IgD-negative memory B cell (primary cell): Measurements from ENCODE around the gene MARK1. TPM values are rescaled to one million over a fixed set of nuclear protein-coding genes. Genes with fewer than 3 reads are reported as not detected.
A peak's percentile ranks its signal among the peaks of the same experiment; 100 is the strongest.
"Not testable (repeated sequence)": the region's sequence is repeated elsewhere in the genome, so short reads cannot be mapped to it uniquely, and the experiment has no call there.

Source experiments
- H3K27ac Mint-ChIP-seq, 3 donors: one replicate each; pipeline ENCODE4 v1.8.0; 2020 to 2022; ENCODE audit warnings: mild to moderate bottlenecking in 3 of 3, mixed read lengths in 3 of 3, moderate library complexity in 1 of 3
- H3K27me3 Mint-ChIP-seq: one replicate; pipeline ENCODE4 v1.8.0; 2021; ENCODE audit warnings: mixed read lengths
- H3K36me3 Mint-ChIP-seq: one replicate; pipeline ENCODE4 v1.8.0; 2020; ENCODE audit warnings: mild to moderate bottlenecking, mixed read lengths
- H3K4me1 Mint-ChIP-seq, 3 donors: one replicate each; pipeline ENCODE4 v1.8.0; 2020 to 2022; ENCODE audit warnings: mixed read lengths in 3 of 3, mild to moderate bottlenecking in 1 of 3
- H3K4me3 Mint-ChIP-seq, 4 donors: one replicate each; pipeline ENCODE4 v1.8.0; 2020 to 2022; ENCODE audit warnings: mild to moderate bottlenecking in 4 of 4, mixed read lengths in 4 of 4, moderate library complexity in 3 of 4
- H3K9me3 Mint-ChIP-seq, 3 donors: one replicate each; pipeline ENCODE4 v1.8.0; 2020 to 2021; ENCODE audit warnings: mixed read lengths in 3 of 3, mild to moderate bottlenecking in 1 of 3
- polyA plus RNA-seq: library from polyadenylated mRNA; unstranded; fragments of 300-500 nt; fragmentation: Illumina TruSeq; gene quantifications from one replicate; pipeline ENCODE4 v1.2.3, GENCODE V29; 2021

MARK1 gene
- polyA plus RNA-seq, 1 donor from 2014 or later: 0.51 TPM

- Mint-ChIP-seq H3K4me3 (no peak overlapping the region), H3K27me3 (no peaks in the 10 kb centered on the region), H3K36me3 (no peaks in the 10 kb centered on the region), H3K4me1 (peaks cover 0 to 7% (median 4%) of the 10 kb centered on the region in 3 donors), H3K27ac (no peak overlapping the region), H3K9me3 (no peaks in the 10 kb centered on the region)
These were observed 155.1 kb downstream of the MARK1 start for GRCh38 chr1:220682901-220683576.

- H3K36me3 Mint-ChIP-seq, H3K27ac Mint-ChIP-seq, H3K9me3 Mint-ChIP-seq, H3K4me1 Mint-ChIP-seq, H3K27me3 Mint-ChIP-seq, H3K4me3 Mint-ChIP-seq: not testable (repeated sequence)
These were observed 155.8 kb downstream of the MARK1 start for GRCh38 chr1:220683716-220684115.

GRCh38 chr1:220684890-220685289 lies 157.0 kb downstream of the MARK1 start:
- H3K27ac Mint-ChIP-seq: no peak overlapping the region
- no peaks in the 10 kb centered on the region for H3K27me3 Mint-ChIP-seq
- H3K9me3 Mint-ChIP-seq: no peaks in the 10 kb centered on the region
- no peak overlapping the region for H3K4me3 Mint-ChIP-seq
- peaks cover 3% of the 10 kb centered on the region for H3K36me3 Mint-ChIP-seq
- H3K4me1 Mint-ChIP-seq: peaks cover 3 to 10% (median 8%) of the 10 kb centered on the region in 3 donors

GRCh38 chr1:220685879-220686278 lies 157.9 kb downstream of the MARK1 start:
- Mint-ChIP-seq H3K27me3 (no peaks in the 10 kb centered on the region), H3K27ac (no peak overlapping the region), H3K4me3 (no peak overlapping the region), H3K36me3 (peaks cover 3% of the 10 kb centered on the region), H3K4me1 (peaks cover 4 to 9% (median 6%) of the 10 kb centered on the region in 3 donors), H3K9me3 (no peaks in the 10 kb centered on the region)

GRCh38 chr1:220687809-220688208 lies 159.9 kb downstream of the MARK1 start:
- H3K27ac Mint-ChIP-seq: no peak overlapping the region
- peak overlapping the region in 1 of 4 donors; percentile 58 for H3K4me3 Mint-ChIP-seq

GRCh38 chr1:220689666-220690065 lies 161.7 kb downstream of the MARK1 start:
- H3K36me3 Mint-ChIP-seq: peaks cover 4% of the 10 kb centered on the region

More at GRCh38 chr1:220687809-220688208, 159.9 kb downstream of the MARK1 start:
- Mint-ChIP-seq H3K36me3 (peaks cover 3% of the 10 kb centered on the region), H3K9me3 (no peaks in the 10 kb centered on the region), H3K27me3 (no peaks in the 10 kb centered on the region), H3K4me1 (peaks cover 13 to 16% (median 13%) of the 10 kb centered on the region in 3 donors)

GRCh38 chr1:220690140-220691052 lies 162.5 kb downstream of the MARK1 start, which contains the start of gene C1orf115:
Gene C1orf115 (plus strand): TSS chr1:220690363. CDS start chr1:220690403, 40 bp downstream.
- H3K4me1 Mint-ChIP-seq: peaks cover 13 to 16% (median 16%) of the 10 kb centered on the region in 3 donors
- H3K36me3 Mint-ChIP-seq: peaks cover 4% of the 10 kb centered on the region
- H3K27ac Mint-ChIP-seq: peak within 1 kb of the TSS; percentile 57 to 87 (median 87)
- H3K4me3 Mint-ChIP-seq: peak within 1 kb of the TSS; percentile 90 to 98 (median 92)
- H3K9me3 Mint-ChIP-seq: no peaks in the 10 kb centered on the region
- H3K27me3 Mint-ChIP-seq: no peaks in the 10 kb centered on the region

More at GRCh38 chr1:220689666-220690065, 161.7 kb downstream of the MARK1 start:
- Mint-ChIP-seq H3K4me1 (peaks cover 13 to 16% (median 16%) of the 10 kb centered on the region in 3 donors), H3K9me3 (no peaks in the 10 kb centered on the region), H3K4me3 (peak overlapping the region; percentile 90 to 98 (median 92)), H3K27me3 (no peaks in the 10 kb centered on the region), H3K27ac (peak overlapping the region; percentile 57 to 87 (median 84))

GRCh38 chr1:220691053-220691684 lies 163.2 kb downstream of the MARK1 start:
- Mint-ChIP-seq H3K27ac (peak overlapping the region in 1 of 3 donors; percentile 47), H3K9me3 (no peaks in the 10 kb centered on the region), H3K4me1 (peaks cover 13 to 16% (median 16%) of the 10 kb centered on the region in 3 donors), H3K4me3 (peak overlapping the region; percentile 70 to 98 (median 87)), H3K27me3 (no peaks in the 10 kb centered on the region), H3K36me3 (peaks cover 4% of the 10 kb centered on the region)

- H3K4me3 Mint-ChIP-seq: peak overlapping the region in 1 of 4 donors; percentile 2
- no peak overlapping the region for H3K27ac Mint-ChIP-seq
- H3K9me3 Mint-ChIP-seq: no peaks in the 10 kb centered on the region
- H3K36me3 Mint-ChIP-seq: peaks cover 4% of the 10 kb centered on the region
- H3K4me1 Mint-ChIP-seq: peaks cover 13 to 16% (median 16%) of the 10 kb centered on the region in 3 donors
- no peaks in the 10 kb centered on the region for H3K27me3 Mint-ChIP-seq
These were observed 164.7 kb downstream of the MARK1 start for GRCh38 chr1:220692436-220693228.

GRCh38 chr1:220694866-220695382 lies 167.0 kb downstream of the MARK1 start:
- no peak overlapping the region for H3K27ac Mint-ChIP-seq
- peaks cover 10 to 11% (median 11%) of the 10 kb centered on the region in 3 donors for H3K4me1 Mint-ChIP-seq
- H3K4me3 Mint-ChIP-seq: no peak overlapping the region
- no peaks in the 10 kb centered on the region for H3K9me3 Mint-ChIP-seq
- no peaks in the 10 kb centered on the region for H3K27me3 Mint-ChIP-seq
- H3K36me3 Mint-ChIP-seq: peaks cover 6% of the 10 kb centered on the region

GRCh38 chr1:220695426-220695825 lies 167.5 kb downstream of the MARK1 start:
- peaks cover 9 to 11% (median 9%) of the 10 kb centered on the region in 3 donors for H3K4me1 Mint-ChIP-seq
- H3K4me3 Mint-ChIP-seq: no peak overlapping the region
- no peak overlapping the region for H3K27ac Mint-ChIP-seq
- H3K27me3 Mint-ChIP-seq: no peaks in the 10 kb centered on the region
- H3K36me3 Mint-ChIP-seq: peaks cover 6% of the 10 kb centered on the region
- no peaks in the 10 kb centered on the region for H3K9me3 Mint-ChIP-seq

GRCh38 chr1:220696226-220696862 lies 168.4 kb downstream of the MARK1 start:
- Mint-ChIP-seq H3K4me1 (peaks cover 6 to 9% (median 6%) of the 10 kb centered on the region in 3 donors), H3K9me3 (no peaks in the 10 kb centered on the region), H3K36me3 (peaks cover 6% of the 10 kb centered on the region), H3K27me3 (no peaks in the 10 kb centered on the region), H3K4me3 (no peak overlapping the region), H3K27ac (no peak overlapping the region)

GRCh38 chr1:220696863-220697231 lies 168.9 kb downstream of the MARK1 start:
- Mint-ChIP-seq H3K4me1 (peaks cover 4 to 7% (median 6%) of the 10 kb centered on the region in 3 donors), H3K9me3 (no peaks in the 10 kb centered on the region), H3K27ac (no peak overlapping the region), H3K27me3 (no peaks in the 10 kb centered on the region), H3K36me3 (peaks cover 6% of the 10 kb centered on the region), H3K4me3 (no peak overlapping the region)
